HL-60/S4 treated with phorbol 12-myristate 13-acetate at 8.2 ng/mL for 4 days and 3 days (cell line): ENCODE data around the gene MCC.

Experiments
- in situ Hi-C: fragments of 300-500 bp; cut with MboI; formaldehyde crosslinking; loops from 2 replicates; pipeline ENCODE4 v1.15.0; 2022; ENCODE audit warnings: low sequenced_read_pairs

The MCC gene

DNA sequence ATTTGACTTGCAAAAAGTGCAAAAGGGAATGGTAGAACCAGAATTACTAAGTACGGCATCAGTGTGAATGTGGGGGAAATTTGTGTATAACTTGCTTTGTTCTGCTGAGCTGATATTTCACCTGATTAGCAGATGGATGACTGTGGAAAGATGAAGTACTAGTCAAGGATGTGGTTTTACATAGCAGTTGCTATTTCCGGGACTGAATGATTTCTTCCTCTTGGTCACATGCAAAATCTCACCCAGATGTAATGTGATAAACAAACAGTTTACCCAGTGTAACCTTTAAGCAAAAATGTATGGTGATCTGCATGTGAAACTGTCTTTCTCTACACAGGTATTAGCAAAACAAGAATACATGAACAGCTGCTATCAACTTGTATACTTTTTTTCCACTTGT, 465.6 kb downstream of the MCC start:
- in situ Hi-C loops = no loop called here

DNA sequence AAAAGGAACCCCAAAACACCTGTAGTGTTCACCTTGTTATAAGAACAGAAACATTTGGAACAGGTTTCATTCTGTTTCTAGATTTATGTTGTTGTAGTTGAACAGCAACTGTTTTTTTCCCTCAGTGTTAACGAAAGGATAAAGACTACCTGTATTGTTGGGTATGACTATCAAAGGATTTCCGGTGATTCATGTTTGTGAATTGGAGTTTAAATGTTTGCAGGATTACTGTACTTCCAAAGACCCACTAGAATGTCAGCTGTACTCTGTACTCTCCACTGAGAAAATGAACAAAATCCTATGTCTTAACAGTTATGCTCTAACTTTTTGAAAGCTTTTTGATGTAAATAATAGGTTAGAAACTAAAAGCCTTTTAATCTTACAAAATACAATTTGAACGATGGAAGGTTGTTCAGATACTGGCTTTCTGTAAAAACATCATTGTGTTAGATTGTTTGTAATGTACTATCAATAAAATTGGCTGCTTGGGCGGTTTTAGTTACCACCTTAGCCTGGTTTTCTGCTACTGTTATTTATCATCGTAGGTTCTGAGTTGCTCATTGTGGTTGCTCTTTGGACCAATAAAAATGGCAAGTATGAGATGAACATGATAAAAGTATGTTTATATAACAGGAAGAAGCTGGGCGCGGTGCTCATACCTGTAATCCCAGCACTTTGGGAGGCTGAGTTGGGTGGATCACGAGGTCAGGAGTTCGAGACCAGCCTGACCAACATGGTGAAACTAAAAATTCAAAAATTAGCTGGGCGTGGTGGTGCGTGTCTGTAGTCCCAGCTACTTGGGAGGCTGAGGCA, 467.6 kb downstream of the MCC start:
- in situ Hi-C loops = no loop called here

DNA sequence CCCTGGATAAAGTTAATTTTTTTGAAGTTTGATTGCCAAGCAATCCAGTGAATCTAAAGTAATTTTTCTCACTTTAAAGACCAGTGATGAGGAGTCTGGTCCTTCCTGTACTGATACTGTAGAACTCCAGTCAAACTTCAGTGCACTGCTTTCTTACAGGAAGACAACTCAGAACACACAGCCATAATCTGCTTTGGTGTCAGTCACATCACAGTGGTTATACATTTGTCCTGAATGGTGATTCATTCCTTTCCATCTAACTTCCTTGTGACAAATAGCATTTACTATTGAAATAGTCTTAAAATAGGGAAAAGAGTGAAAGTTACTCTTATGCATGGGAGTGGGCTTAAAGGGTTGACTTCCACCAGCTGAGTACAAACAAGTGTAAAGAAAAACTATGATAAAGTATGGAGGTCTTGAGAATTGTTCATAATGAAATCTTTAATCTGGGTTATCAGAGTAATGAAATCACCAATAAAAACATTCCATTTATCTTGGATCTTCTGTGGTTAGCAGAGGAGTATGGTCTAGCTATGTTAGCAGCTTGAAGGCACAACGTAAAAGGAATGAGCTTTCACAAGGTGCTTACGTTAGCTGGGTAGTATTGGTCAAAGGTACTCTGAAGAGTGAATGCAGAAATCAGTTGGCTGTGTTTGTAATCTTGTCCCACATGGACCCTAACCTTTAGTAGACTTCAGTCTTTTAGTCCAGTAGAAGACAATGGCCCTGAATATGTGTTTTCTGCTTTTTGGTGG, 470.2 kb downstream of the MCC start:
- in situ Hi-C loops = no loop called here

DNA sequence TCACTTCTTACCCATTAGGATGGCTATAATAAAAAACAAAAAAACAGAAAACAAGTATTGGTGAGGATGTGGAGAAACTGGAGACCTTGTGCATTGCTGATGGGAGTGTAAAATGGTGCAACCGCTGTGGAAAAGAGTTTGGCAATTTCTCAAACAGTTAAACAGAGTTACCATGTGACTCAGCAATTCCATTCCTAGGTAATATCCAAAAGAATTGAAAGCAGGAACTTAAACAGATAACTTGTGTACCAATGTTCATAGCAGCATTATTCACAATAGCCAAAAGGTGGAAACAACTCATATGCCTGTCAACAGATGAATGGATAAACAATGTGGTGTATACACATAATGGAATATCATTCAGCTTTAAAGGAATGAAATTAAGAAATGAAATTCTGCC, 482.8 kb downstream of the MCC start:
- in situ Hi-C loops = no loop called here

DNA sequence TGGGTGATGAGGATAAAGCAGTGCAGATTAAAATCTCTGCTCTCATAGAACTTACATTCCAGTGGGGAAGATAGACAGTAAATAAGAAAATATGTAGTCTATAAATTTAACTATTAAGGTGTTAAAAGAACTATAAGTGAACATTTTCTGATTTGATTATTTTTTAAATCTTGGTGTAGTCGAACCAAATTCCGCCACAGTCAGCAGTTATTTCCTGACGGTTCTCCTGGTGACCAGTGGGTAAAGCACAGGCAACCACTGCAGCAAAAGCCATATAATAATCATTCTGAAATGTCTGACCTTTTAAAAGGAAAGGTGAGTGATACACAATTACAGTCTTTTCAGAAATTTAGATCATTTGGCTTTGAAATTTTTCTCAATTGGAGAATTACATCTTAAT, 484.5 kb downstream of the MCC start:
- in situ Hi-C loops = no loop called here

DNA sequence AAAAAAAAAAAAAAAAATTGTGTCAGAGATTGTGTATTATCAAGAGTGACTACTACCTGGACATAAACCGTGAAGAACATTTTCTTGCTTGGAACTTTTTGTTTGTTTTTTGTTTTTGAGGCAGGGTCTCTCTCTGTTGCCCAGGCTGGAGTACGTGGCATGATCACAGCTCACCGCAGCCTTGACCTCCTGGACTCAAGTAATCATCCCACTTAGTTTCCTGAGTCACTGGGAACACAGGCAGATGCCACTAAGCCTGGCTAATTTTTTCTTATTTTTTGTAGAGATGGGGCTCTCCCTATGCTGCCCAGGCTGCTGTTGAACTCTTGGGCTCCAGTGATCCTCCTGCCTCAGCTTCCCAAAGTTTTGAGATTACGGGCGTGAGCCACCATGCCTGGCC, 485.8 kb downstream of the MCC start:
- in situ Hi-C loops = no loop called here

DNA sequence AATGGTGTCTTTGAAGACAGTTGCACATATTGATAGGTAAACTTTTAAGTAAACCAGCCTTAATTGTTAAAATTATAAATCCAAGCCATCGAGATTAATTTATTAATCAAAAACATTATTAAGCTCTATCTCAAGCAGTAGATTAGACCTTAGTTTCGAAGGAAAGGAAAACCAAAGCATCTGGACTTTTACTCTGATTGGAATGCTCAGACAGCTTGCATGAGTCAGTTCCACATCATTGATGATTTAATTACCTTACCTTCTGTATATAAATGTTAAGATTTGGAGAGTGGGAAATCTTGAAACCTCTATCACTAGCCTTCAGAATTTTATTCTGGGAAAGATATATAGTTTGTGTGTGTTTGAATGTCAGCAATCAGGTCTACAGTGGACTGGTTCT, 487.8 kb downstream of the MCC start:
- in situ Hi-C loops = no loop called here

DNA sequence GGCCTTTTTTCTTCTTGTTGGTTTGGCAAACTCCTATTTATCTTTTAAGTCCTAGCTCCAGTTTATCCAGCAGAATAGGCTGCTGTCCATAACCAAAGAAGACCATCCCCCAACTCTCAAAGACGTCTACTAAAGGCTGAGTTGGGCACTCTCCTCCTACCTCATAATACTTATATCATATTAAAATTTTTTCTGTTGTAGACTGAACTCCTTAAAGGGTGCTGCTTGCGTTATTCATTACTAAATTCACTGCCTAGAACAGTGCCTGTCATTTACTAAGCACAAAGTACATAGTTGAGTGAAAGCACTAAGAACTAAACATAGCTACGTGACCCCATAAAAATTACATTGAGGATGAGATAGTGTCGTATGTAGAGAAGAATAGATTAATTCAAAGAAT, 490.0 kb downstream of the MCC start:
- in situ Hi-C loops = no loop called here

DNA sequence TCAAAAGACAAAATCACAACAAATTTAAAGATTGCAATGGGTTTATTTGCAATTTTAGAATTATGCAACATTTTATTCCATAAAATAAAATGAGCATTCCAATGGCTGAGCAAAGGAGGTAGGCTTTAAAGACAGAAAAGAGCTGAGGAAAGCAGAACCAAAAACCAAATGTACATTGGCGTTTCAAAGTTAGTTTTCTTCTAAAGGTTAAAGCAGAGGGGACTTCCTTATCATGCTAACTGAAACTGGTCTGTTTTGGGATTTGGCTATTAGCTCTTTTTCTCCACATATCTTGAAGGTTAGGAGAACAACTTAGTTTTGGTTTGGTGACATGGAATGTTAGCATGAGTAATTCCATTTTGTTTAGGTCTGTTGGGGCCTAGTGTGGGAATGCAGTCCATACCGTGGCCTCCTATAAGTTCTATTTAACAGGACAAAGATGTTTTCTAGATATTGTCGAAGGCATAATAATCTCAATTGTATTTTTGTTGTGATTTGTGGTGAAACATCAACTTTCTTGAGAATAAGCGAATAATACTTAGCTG, 491.4 kb downstream of the MCC start:
- in situ Hi-C loops = no loop called here

DNA sequence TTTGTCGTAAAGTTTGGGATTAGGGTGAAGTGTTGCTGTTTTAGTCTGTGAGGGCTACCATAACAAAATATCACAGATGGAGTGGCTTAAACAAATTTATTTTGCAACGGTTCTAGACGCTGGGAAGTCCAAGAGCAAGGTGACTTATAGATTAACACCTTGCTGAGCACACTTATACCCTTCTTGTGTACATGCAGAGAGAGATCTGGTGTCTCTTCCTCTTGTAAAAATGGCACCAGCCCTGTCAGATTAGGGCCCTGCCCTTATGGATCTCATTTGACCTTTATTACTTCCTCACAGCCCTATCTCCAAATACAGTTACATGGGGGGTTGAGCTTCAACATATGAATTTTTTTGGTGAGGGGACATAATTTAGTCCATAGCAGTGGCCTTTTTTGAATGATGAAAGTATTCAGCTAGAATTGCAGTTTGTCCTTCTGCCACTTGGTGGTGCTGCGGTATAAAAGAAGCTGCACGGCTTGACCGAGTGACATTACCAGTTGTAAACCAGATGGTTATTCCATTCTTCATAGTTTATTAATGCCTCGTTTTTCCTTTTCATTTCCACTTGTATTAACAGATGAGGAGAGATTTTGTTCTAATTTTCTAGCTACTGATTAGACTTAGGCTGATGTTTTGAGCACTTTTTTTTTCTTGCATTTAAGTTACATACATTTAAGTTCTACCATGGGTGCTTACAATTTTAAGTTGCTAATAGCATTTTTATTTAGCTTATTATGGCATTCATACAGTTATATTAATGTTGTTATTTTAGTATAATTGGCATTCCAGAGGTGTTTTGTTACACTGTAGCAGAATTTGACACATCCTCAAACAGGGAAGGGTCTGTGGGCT, 492.3 kb downstream of the MCC start:
- in situ Hi-C loops = no loop called here

DNA sequence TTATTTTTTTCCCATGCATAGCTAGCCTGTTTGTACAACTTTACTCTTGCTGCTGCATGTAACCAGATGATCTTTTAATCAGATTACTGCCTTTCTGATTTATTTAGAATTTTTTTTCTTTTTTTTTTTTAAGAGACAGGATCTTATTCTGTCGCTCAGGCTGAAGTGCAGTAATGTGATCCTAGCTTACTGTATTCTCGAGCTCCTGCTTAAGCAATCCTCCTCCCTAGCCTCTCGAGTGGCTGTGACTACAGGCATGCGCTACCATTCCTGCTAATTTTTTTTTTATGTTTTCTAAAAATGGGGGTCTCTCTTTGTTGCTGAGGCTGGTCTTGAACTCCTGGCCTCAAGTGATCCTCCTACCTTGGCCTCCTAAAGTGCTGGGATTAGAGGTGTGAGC, 502.0 kb downstream of the MCC start:
- in situ Hi-C loops = no loop called here

DNA sequence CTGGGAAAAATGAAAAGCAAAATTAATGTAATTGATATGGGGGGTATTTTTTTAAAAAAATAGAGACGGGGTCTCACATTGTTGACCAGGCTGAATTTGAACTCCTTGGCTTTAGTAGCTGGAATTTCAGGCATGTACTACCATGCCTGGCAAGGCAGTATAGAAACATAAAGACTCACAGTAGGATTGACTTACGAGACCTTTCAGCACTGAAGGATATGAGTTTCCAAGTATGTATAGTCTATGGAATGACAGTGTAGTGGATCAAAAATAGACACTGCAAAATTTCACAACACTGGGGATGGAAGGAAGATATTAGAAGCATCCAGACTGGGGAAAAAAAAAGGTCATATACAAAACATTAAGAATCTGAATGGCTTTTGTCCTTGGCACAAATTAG, 504.9 kb downstream of the MCC start:
- in situ Hi-C loops = no loop called here

DNA sequence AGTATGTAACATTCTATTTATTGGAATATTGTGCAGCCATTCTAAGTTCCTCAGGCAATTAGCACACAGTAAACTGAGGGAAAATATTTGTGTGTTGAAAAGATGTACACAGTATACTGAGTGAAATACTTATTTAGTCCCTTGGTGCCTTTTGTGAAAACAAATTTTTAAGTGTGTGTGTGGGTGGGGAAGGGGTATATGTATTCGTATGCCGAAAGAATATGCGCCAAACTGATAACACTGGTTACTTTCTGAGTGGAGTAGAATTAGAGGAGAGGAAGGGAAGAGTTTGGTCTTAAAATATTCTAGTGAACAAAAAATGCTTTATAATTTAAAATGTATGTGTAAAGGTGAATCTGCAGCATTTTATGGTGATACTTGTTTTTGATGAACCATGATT, 508.5 kb downstream of the MCC start:
- in situ Hi-C loops = no loop called here

DNA sequence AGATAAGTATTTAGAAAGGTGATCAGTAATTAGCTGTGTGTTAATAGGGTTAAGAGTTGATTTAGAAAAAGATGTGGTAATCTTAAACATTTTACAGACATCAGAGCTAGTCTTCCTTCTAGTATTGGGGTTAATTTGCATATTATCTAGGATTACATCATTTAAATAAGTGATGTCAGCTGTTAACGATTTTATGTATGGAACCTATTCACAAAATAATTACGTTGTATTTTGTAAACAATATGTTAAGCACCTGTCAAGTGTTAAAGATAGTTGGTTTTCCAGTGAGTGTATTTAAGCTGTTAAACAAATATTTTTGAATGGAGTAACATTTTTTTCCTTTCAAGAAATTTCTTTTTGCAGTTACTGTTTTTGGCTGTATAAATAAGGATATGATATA, 509.4 kb downstream of the MCC start:
- in situ Hi-C loops = no loop called here

DNA sequence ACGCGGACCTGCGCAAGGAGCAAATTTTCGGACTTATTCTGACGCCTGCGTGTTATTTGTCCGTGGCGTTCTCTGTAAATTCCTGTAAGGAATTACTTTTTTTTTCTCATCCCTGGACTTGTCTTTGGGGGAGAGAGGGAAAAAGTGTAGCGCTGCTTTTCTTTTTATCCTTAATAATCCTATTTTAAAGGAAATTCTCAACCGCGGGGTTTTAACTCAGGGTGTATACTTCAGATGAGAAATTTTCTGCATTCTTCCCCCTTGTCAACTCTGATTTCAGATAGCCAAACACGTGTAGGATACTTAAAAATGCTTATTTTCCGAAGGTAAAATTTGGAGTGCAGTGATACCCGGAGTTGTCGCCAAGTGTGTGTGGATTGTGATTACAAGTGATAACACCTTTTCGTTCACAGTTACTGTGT, 510.8 kb downstream of the MCC start:
- in situ Hi-C loops = no loop called here

DNA sequence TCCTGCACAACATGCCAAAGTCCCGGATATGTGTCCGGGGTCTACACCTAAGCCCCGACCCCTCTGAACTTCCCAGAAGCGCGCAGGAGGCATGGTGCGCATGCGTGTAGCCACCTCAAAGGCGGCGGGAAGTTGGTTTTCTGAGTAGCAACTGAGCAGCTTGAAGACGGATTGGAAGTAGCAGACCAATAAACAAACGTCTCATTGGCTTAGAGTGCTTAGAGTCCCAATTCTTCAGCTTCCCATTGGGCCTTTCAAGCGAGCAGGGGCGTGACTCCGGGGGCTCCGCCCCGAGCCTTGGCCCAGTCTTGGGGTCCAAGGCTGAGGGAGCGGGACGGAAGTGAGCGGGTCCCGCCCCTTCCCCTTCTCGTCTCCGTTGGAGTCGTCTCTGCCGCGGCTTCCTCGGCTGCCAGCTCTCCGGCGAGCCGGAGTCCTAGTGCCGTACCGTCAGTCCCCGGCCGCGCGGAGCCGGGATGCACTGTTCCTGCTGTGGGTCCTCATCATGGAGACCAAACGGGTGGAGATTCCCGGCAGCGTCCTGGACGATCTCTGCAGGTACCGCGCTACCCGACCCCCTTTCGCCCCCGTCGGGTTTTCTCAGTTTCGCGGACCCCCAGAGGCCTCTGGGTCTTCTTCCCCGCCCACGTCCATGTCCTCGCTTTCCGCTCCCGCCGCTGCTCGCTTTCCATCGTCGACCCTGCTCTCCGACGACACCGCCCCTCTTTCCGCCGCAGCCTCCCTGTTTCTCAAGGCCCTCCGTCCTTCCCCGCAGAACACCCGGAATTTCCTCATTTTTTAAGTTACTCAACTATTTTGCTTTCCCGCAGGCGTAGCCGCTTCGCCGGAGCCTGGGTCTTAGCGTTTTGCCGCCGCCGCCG, 511.6 kb downstream of the MCC start, which contains the start of gene DCP2:
DCP2 (plus strand) TSS at position 367 of the 878 bp plus-strand sequence; CDS start at position 503, 136 bp downstream.
- in situ Hi-C loops = no loop called here

DNA sequence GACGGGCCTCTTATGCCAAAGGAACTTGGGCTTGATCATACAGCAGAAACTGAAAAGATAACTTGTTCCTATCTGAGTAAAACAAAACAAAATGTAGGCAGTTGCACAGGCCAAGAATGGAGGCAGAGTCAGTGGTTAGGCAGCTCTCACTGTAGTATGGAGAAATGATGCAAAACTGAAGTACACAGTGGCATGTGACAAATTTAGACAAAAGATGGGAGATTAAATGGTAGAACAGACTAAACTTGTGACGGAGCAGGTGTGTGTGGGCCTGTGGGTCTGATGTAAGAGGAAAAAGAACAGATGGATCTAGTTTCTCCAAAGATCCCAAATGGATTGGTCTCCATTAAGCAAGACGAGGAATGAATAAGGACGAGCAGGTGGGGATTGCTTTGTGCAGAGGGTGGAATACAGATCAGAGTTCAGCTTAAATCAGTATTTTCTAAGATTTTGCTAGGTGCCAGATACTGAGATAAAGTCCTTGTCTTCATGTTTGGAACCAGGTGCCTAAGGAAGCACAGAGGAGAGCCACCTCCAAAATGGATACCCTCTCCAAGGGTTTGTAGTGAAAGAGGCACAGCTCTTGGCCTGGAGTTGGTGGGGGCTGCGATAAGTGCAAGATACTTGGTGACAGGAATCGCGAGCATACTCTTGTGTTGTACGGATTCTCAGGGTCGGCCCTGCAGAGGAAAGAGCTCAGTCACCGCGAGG, 512.4 kb downstream of the MCC start:
- in situ Hi-C loops = no loop called here

DNA sequence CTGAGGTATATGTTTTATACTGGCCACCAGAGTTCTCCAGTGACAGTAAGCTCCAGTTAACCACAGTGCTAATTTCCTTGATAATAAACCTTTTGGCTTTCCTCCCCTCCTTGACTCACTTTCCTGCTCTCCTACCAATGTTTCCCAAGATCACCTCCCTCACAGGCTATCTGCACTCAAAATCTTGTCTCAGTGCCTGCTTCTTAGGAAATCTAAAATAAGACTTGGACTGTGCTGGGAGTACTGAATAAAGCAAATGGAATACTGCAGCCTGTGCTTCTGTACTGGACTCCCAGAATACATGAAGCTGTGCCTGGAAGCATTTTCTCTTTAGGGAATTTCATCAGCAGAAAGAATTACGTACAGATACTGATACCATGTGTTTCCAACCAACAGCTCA, 513.4 kb downstream of the MCC start:
- in situ Hi-C loops = no loop called here

DNA sequence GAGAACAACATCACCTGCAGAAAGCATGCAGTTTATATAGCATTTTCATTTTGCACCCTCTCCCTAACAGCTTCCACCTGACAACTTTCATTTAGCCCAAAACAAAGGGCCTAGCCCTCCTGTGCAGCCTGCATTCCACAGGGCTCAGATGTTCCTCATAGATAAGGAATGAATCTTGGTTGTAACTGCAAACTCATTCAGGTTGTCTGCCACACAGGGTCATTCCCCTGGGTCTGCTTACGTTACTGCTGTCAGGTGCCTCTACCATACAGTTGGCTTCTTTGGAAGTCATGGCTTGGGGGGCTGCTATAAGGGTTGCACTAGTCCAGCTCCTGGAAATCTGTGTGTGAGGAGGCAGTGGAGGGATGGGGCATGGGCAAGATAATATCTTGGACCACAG, 514.3 kb downstream of the MCC start:
- in situ Hi-C loops = no loop called here

DNA sequence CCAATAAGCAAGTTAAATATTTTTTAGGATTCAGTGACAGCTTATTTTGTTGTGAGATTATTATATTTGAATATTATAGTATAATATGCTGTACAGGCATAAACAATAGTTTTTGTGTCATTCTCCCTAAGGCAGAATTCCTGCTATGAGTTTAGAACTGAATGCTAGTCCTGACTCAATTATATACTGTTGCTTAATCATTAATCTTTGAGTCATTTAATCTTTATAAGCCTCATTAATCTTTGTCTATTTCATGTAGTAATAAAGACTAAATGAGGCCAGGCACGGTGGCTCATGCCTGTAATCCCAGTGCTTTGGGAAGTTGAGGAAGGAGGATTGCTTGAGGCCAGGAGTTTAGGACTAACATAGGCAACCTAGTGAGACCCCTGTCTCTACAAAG, 515.2 kb downstream of the MCC start:
- in situ Hi-C loops = no loop called here
